Measurements from ENCODE around the gene NRXN3.

- TF ChIP-seq RAD21 (IDR thresholded peaks at IDR 0.05; ENCODE audit: low read length) (no peak), SMC3 (IDR thresholded peaks at IDR 0.05; ENCODE audit: low read depth, low read length) (no peak), ZBTB33 (IDR thresholded peaks at IDR 0.05; ENCODE audit: borderline replicate concordance, low read depth) (no peak), REST (IDR thresholded peaks at IDR 0.05; ENCODE audit: low read depth, low read length) (no peak)
- TF ChIP-seq, protein P1, sequence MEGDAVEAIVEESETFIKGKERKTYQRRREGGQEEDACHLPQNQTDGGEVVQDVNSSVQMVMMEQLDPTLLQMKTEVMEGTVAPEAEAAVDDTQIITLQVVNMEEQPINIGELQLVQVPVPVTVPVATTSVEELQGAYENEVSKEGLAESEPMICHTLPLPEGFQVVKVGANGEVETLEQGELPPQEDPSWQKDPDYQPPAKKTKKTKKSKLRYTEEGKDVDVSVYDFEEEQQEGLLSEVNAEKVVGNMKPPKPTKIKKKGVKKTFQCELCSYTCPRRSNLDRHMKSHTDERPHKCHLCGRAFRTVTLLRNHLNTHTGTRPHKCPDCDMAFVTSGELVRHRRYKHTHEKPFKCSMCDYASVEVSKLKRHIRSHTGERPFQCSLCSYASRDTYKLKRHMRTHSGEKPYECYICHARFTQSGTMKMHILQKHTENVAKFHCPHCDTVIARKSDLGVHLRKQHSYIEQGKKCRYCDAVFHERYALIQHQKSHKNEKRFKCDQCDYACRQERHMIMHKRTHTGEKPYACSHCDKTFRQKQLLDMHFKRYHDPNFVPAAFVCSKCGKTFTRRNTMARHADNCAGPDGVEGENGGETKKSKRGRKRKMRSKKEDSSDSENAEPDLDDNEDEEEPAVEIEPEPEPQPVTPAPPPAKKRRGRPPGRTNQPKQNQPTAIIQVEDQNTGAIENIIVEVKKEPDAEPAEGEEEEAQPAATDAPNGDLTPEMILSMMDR (IDR thresholded peaks at IDR 0.05) = no peak
Measured at GRCh38 chr14:78491048-78491447, 320.9 kb downstream of the NRXN3 start.

Measured in SK-N-SH (cell line).